ENCODE measurements around the gene FBXO36. TPM values are rescaled to one million over a fixed set of nuclear protein-coding genes. Genes with fewer than 3 reads are reported as not detected.

FBXO36 gene
- total and polyA plus RNA-seq, 2 of the 4 experiments (the other 2 are of a cell fraction), result 1.3 to 2.2 TPM

GRCh38 chr2:229914171-229914570 lies 8.1 kb upstream of the FBXO36 start:
- Histone ChIP-seq H4K8ac (ENCODE audit: low read depth in 2 of 2, low read length in 2 of 2) (no peak overlapping the region), H4K91ac (ENCODE audit: insufficient read depth, low read depth, low read length) (no peak overlapping the region), H3K9me1 (ENCODE audit: insufficient read depth, low read length) (peaks cover 8% of the 10 kb centered on the region; the same call in 1 of the 2 replicates), H3K14ac (replicated peaks; ENCODE audit: low read depth, low read length) (no peak overlapping the region), H4K20me1 (ENCODE audit: insufficient read depth, low read length) (peaks cover 88% of the 10 kb centered on the region), H2AFZ (replicated peaks; ENCODE audit: low read length, poor library complexity) (no peak overlapping the region), H2BK5ac (ENCODE audit: low read depth, low read length, poor library complexity, severe bottlenecking) (no peak overlapping the region), H4K5ac (ENCODE audit: low read depth, low read length) (no peak overlapping the region), H2AK9ac (replicated peaks; ENCODE audit: low read depth, low read length, poor library complexity) (no peak overlapping the region), H3K4me1 (ENCODE audit: control insufficient read depth, insufficient read depth, low read length) (peaks cover 7% of the 10 kb centered on the region; the same call in 1 of the 2 replicates), H2BK120ac (ENCODE audit: low read depth, low read length) (no peak overlapping the region), H3K23ac (ENCODE audit: low read depth, low read length) (no peak overlapping the region), H3K36me3 (ENCODE audit: control insufficient read depth, insufficient read depth, low read length) (peaks cover 16% of the 10 kb centered on the region), H3K4me3 (ENCODE audit: insufficient read depth, low read depth, low read length) (no peak overlapping the region), H2BK20ac (ENCODE audit: low read depth, low read length) (no peak overlapping the region), H3K9me3 (ENCODE audit: control insufficient read depth, insufficient read depth, low read length) (no peaks in the 10 kb centered on the region), H3K79me1 (ENCODE audit: low read depth in 1 of 2, low read length in 2 of 2) (peaks cover 0 to 47% of the 10 kb centered on the region in 2 experiments; a peak in 3 of 4 replicates), H3K4me2 (ENCODE audit: low read depth, low read length) (no peak overlapping the region), H3K27me3 (ENCODE audit: control insufficient read depth, insufficient read depth, low read length) (no peaks in the 10 kb centered on the region), H2AK5ac (ENCODE audit: low read depth, low read length) (no peak overlapping the region), H3K27ac (ENCODE audit: insufficient read depth, low read length) (no peak overlapping the region), H3K4ac (ENCODE audit: low read depth, low read length) (no peak overlapping the region), H2BK15ac (ENCODE audit: low read depth, low read length) (no peak overlapping the region), H3K9ac (ENCODE audit: low read depth, low read length) (no peak overlapping the region), H3K18ac (ENCODE audit: low read depth, low read length) (no peak overlapping the region), H3K56ac (ENCODE audit: extremely low read depth, insufficient read depth, low read length) (no peak overlapping the region)
- intact Hi-C loops (cut with micrococcal nuclease), result loop anchor here (5.0 kb wide), 1 partner anchor 37 kb away; no protein-coding TSS in a partner anchor
- dilution Hi-C loops (cut with HindIII; ENCODE audit: low sequenced_read_pairs, unreplicated experiment), result no loop called here
- DNase-seq (no peak), ATAC-seq (ENCODE audit: low read depth) (no peak)
- WGBS, 2 experiments (ENCODE audit: extremely low coverage in 2 of 2, insufficient read length in 1 of 2), result no CpG with 5 or more reads among the region's 2 CpGs
- BruUV-seq (replicated peaks), result no TSS peak
- ChIA-PET POLR2A (ENCODE audit: unreplicated experiment) (no interaction called here), CTCF (no interaction called here)
- in situ Hi-C loops (cut with MboI; ENCODE audit: low sequenced_read_pairs), result no loop called here
- no peak for TF ChIP-seq SMC3 (IDR thresholded peaks at IDR 0.05; ENCODE audit: low read depth, low read length)
- TF ChIP-seq CEBPB (IDR thresholded peaks at IDR 0.05; ENCODE audit: low read depth, low read length), result peak; percentile 20; the same call in 1 of the 2 replicates

Data from IMR-90 (cell line).